Measurements from ENCODE around the gene RLF.

DNA sequence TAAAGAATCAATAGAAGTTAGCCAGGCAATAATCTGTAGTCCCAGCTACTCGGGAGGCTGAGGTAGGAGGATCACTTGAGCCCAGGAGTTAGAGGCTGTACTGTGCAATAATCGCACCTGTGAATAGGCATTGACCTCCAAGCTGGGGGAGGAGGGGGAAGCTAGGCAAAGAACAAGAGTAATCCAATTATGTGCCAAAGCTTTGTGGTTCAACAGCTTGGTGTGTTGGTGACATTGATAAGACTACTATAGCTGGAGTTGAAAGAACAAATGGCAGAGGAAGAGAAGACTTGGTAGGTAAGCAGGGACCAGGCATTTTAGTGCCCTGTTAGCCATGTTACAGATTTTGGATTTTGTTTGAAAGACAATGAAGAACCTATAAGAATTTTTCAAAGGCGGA is 84.5 kb downstream of the RLF start:
- TF ChIP-seq POLR2A (IDR thresholded peaks at IDR 0.05; ENCODE audit: low read depth), result no peak
- no peak for TF ChIP-seq POLR2AphosphoS5 (IDR thresholded peaks at IDR 0.05)
